ENCODE measurements around the gene NFATC3.

Gene NFATC3

DNA sequence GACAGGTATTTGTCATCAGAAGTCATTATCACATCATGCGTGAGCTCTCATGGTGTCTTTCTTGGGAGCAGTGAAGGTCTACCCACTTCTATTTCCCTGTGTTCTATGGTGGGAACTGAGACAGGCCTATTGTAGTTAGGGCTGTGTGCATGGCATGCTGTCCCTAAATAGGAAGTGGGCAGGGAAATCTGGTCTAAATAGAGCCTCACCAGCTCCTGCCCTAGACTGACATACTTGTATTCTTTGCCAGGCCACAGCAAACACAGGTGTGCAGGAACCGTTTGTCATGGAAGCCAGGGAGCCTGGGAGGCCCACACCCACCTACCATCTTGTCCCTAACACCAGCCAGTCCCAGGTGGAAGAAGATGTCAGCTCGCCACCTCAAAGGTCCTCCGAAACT lies 189.3 kb downstream of the NFATC3 start:
- no peak overlapping the region for H3K4me3 ChIP-seq (replicated peaks; ENCODE audit: low read depth, low read length)
- TF ChIP-seq, protein P1, sequence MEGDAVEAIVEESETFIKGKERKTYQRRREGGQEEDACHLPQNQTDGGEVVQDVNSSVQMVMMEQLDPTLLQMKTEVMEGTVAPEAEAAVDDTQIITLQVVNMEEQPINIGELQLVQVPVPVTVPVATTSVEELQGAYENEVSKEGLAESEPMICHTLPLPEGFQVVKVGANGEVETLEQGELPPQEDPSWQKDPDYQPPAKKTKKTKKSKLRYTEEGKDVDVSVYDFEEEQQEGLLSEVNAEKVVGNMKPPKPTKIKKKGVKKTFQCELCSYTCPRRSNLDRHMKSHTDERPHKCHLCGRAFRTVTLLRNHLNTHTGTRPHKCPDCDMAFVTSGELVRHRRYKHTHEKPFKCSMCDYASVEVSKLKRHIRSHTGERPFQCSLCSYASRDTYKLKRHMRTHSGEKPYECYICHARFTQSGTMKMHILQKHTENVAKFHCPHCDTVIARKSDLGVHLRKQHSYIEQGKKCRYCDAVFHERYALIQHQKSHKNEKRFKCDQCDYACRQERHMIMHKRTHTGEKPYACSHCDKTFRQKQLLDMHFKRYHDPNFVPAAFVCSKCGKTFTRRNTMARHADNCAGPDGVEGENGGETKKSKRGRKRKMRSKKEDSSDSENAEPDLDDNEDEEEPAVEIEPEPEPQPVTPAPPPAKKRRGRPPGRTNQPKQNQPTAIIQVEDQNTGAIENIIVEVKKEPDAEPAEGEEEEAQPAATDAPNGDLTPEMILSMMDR (IDR thresholded peaks at IDR 0.05; ENCODE audit: low read depth, low read length, missing control alignments) = no peak
- DNase-seq (ENCODE audit: extremely low read depth, low read depth) = no peak

DNA sequence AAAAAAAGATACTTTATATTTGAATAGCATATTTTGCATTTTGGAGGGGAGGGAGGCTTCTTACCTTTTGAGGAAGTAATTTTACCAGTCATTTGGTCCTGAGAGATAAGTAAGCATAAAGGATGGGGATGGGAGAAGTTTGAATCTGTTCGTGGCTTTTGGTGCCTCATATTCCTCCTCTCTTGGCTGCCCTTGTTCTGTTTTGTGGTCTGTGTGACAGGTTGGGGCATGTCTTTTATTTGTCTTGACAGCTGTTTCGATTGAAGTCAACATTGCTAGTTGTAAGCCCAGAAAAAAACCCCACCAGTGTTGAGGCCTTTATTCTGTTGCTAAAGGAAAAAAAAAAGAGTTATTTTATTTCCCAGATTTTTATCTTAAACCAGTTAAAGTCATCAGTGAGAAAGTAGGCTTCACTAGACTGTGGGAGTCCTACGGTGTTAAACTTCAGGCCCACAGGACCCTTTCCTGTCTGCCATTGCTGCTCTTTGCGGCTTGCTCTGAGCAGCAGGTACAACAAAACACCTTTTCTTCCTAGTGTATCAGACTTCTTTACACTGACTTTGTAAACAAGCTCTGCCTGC lies 190.5 kb downstream of the NFATC3 start:
- no peak for DNase-seq (ENCODE audit: extremely low read depth, low read depth)
- H3K4me3 ChIP-seq (replicated peaks; ENCODE audit: low read depth, low read length) = no peak overlapping the region
- TF ChIP-seq, protein P1 (IDR thresholded peaks at IDR 0.05; ENCODE audit: low read depth, low read length, missing control alignments) = no peak

GRCh38 chr16:68276223-68276622 lies 191.1 kb downstream of the NFATC3 start:
- H3K4me3 ChIP-seq (replicated peaks; ENCODE audit: low read depth, low read length) = no peak overlapping the region
- TF ChIP-seq, protein P1 (IDR thresholded peaks at IDR 0.05; ENCODE audit: low read depth, low read length, missing control alignments) = no peak
- no peak for DNase-seq (ENCODE audit: extremely low read depth, low read depth)
